IMR-90 (cell line): ENCODE results near the gene ADCK2. TPM values are rescaled to one million over a fixed set of nuclear protein-coding genes. Genes with fewer than 3 reads are reported as not detected.

Source experiments
- ATAC-seq: fragments of 200-7000 bp; cut with Tn5 transposase; 2 replicates; pipeline ENCODE4 v1.9.1; 2020; ENCODE audit warnings: low read depth, mild to moderate bottlenecking, moderate library complexity
- BruUV-seq: library from RNA; stranded (reverse); fragments of 400-500 nt; replicated peaks from 2 replicates; lab custom pipeline; 2021; lab: Mats Ljungman, UMichigan
- CTCF ChIA-PET: fragments of 300-600 bp; formaldehyde crosslinking; extraction: SDS; loops from one replicate; lab custom pipeline; 2021; ENCODE audit warnings: antibody characterized with exemption; lab: Yijun Ruan, JAX
- POLR2A ChIA-PET: fragments of 300-600 bp; sonication (Branson Sonifier 250); formaldehyde crosslinking; loops from one replicate; lab custom pipeline; 2022; ENCODE audit warnings: antibody characterized with exemption; ENCODE audit not compliant: unreplicated experiment; lab: Charles Lee
- DNase-seq: peaks from one replicate; pipeline ENCODE4 v3.0.0; 2013
- H2AFZ ChIP-seq: replicated peaks from 2 replicates; pipeline ENCODE3; 2013; ENCODE audit warnings: low read length, mild to moderate bottlenecking; ENCODE audit not compliant: poor library complexity
- H2AK5ac ChIP-seq: 2 replicates; pipeline ENCODE4 v1.6.1; 2013; ENCODE audit warnings: low read depth, low read length, inconsistent platforms
- H2AK9ac ChIP-seq: replicated peaks from 2 replicates; pipeline ENCODE3; 2013; ENCODE audit warnings: mild to moderate bottlenecking, low read depth, low read length, moderate library complexity; ENCODE audit not compliant: poor library complexity
- H2BK120ac ChIP-seq: 2 replicates; pipeline ENCODE4 v1.6.1; 2013; ENCODE audit warnings: low read depth, low read length, inconsistent platforms
- H2BK15ac ChIP-seq: 3 replicates; pipeline ENCODE4 v1.6.1; 2013; ENCODE audit warnings: low read depth, low read length, inconsistent platforms
- H2BK20ac ChIP-seq: 2 replicates; pipeline ENCODE4 v1.6.1; 2013; ENCODE audit warnings: low read depth, mild to moderate bottlenecking, inconsistent platforms, low read length, moderate library complexity
- H2BK5ac ChIP-seq: 2 replicates; pipeline ENCODE4 v1.6.1; 2013; ENCODE audit warnings: mild to moderate bottlenecking, low read depth, low read length, inconsistent platforms; ENCODE audit not compliant: poor library complexity, severe bottlenecking
- H3K14ac ChIP-seq: replicated peaks from 2 replicates; pipeline ENCODE4 v1.6.1; 2013; ENCODE audit warnings: low read depth, low read length, inconsistent platforms
- H3K18ac ChIP-seq: 2 replicates; pipeline ENCODE4 v1.6.1; 2013; ENCODE audit warnings: low read depth, low read length, control low read depth
- H3K23ac ChIP-seq: 2 replicates; pipeline ENCODE4 v1.6.1; 2013; ENCODE audit warnings: low read depth, low read length, inconsistent platforms
- H3K27ac ChIP-seq: 2 replicates; pipeline ENCODE4 v1.5.1; 2013; ENCODE audit warnings: mild to moderate bottlenecking, control low read depth, low read length; ENCODE audit not compliant: insufficient read depth
- H3K27me3 ChIP-seq: 2 replicates; pipeline ENCODE4 v1.6.1; 2013; ENCODE audit warnings: low read length; ENCODE audit not compliant: control insufficient read depth, insufficient read depth
- H3K36me3 ChIP-seq: 2 replicates; pipeline ENCODE4 v1.6.1; 2013; ENCODE audit warnings: low read length, mixed read lengths; ENCODE audit not compliant: control insufficient read depth, insufficient read depth
- H3K4ac ChIP-seq: 2 replicates; pipeline ENCODE4 v1.6.1; 2013; ENCODE audit warnings: low read depth, low read length, inconsistent platforms
- H3K4me1 ChIP-seq: 2 replicates; pipeline ENCODE4 v1.6.1; 2013; ENCODE audit warnings: low read length, mixed read lengths; ENCODE audit not compliant: control insufficient read depth, insufficient read depth
- H3K4me2 ChIP-seq: 2 replicates; pipeline ENCODE4 v1.6.1; 2013; ENCODE audit warnings: low read depth, mild to moderate bottlenecking, control low read depth, low read length, moderate library complexity
- H3K4me3 ChIP-seq: 2 replicates; pipeline ENCODE4 v1.5.1; 2013; ENCODE audit warnings: low read depth, mild to moderate bottlenecking, control low read depth, low read length, moderate library complexity; ENCODE audit not compliant: insufficient read depth
- H3K56ac ChIP-seq: 2 replicates; pipeline ENCODE4 v1.6.1; 2013; ENCODE audit warnings: low read length, inconsistent platforms; ENCODE audit not compliant: insufficient read depth; ENCODE audit errors: extremely low read depth
- H3K79me1 ChIP-seq, 2 experiments: 2 replicates each; pipeline ENCODE4 v1.6.1; 2013; ENCODE audit warnings: low read length in 2 of 2, inconsistent platforms in 1 of 2, low read depth in 1 of 2
- H3K9ac ChIP-seq: 2 replicates; pipeline ENCODE4 v1.6.1; 2013; ENCODE audit warnings: low read depth, low read length, control low read depth
- H3K9me1 ChIP-seq: 2 replicates; pipeline ENCODE4 v1.6.1; 2013; ENCODE audit warnings: low read length, inconsistent platforms; ENCODE audit not compliant: insufficient read depth
- H3K9me3 ChIP-seq: 2 replicates; pipeline ENCODE4 v1.6.1; 2013; ENCODE audit warnings: low read length; ENCODE audit not compliant: control insufficient read depth, insufficient read depth
- H4K20me1 ChIP-seq: 2 replicates; pipeline ENCODE4 v1.6.1; 2013; ENCODE audit warnings: low read length, inconsistent platforms; ENCODE audit not compliant: insufficient read depth
- H4K5ac ChIP-seq: 2 replicates; pipeline ENCODE4 v1.6.1; 2013; ENCODE audit warnings: mild to moderate bottlenecking, low read depth, low read length, control low read depth
- H4K8ac ChIP-seq, 2 experiments: 2 replicates each; pipeline ENCODE4 v1.6.1; 2013; ENCODE audit warnings: low read depth in 2 of 2, low read length in 2 of 2, control low read depth in 1 of 2, inconsistent platforms in 1 of 2
- H4K91ac ChIP-seq: 2 replicates; pipeline ENCODE4 v1.6.1; 2013; ENCODE audit warnings: low read depth, low read length, inconsistent platforms; ENCODE audit not compliant: insufficient read depth
- CHD1 ChIP-seq: IDR thresholded peaks from 2 replicates; pipeline ENCODE4 v1.6.1; 2012; ENCODE audit warnings: low read depth, low read length, improper control_type of control experiment
- ELK1 ChIP-seq: fragments of 150-350 bp; IDR thresholded peaks from 2 replicates; pipeline ENCODE4 v1.6.1; 2016; ENCODE audit warnings: low read depth, mild to moderate bottlenecking, low read length, moderate library complexity, borderline replicate concordance
- FOS ChIP-seq: fragments of 150-350 bp; IDR thresholded peaks from 2 replicates; pipeline ENCODE4 v1.6.1; 2016; ENCODE audit warnings: low read depth, low read length
- MAFK ChIP-seq: IDR thresholded peaks from 2 replicates; pipeline ENCODE4 v1.6.1; 2012; ENCODE audit warnings: low read depth, low read length, improper control_type of control experiment
- MAZ ChIP-seq: IDR thresholded peaks from 2 replicates; pipeline ENCODE4 v1.6.1; 2012; ENCODE audit warnings: low read depth, mild to moderate bottlenecking, low read length, improper control_type of control experiment, moderate library complexity, borderline replicate concordance
- MXI1 ChIP-seq: IDR thresholded peaks from 2 replicates; pipeline ENCODE4 v1.6.1; 2012; ENCODE audit warnings: low read depth, mild to moderate bottlenecking, low read length, moderate library complexity, borderline replicate concordance
- NFE2L2 ChIP-seq: fragments of 150-350 bp; IDR thresholded peaks from 2 replicates; pipeline ENCODE4 v1.6.1; 2016; ENCODE audit warnings: low read depth, mild to moderate bottlenecking, low read length
- POLR2A ChIP-seq: IDR thresholded peaks from 2 replicates; pipeline ENCODE4 v1.6.1; 2012; ENCODE audit warnings: mild to moderate bottlenecking, low read depth, low read length
- RAD21 ChIP-seq: IDR thresholded peaks from 2 replicates; pipeline ENCODE4 v1.6.1; 2012; ENCODE audit warnings: low read length, improper control_type of control experiment
- RCOR1 ChIP-seq: IDR thresholded peaks from 2 replicates; pipeline ENCODE4 v1.6.1; 2012; ENCODE audit warnings: mild to moderate bottlenecking, low read length, improper control_type of control experiment; ENCODE audit not compliant: insufficient replicate concordance
- RFX5 ChIP-seq: IDR thresholded peaks from 2 replicates; pipeline ENCODE4 v1.8.0; 2012; ENCODE audit warnings: low read depth, mild to moderate bottlenecking, low read length, moderate library complexity
- USF2 ChIP-seq: fragments of 150-350 bp; IDR thresholded peaks from 2 replicates; pipeline ENCODE4 v1.6.1; 2017; ENCODE audit warnings: mild to moderate bottlenecking, antibody characterized with exemption, low read length, low read depth
- WGBS, 2 experiments: methylation state at CpG; one replicate each; pipeline versions ENCODE4 v1.1.5 to v1.1.7; 2013; ENCODE audit warnings: missing lambda C conversion rate in 2 of 2; ENCODE audit not compliant: insufficient read length in 1 of 2; ENCODE audit errors: extremely low coverage in 2 of 2; 5-methylcytosine and 5-hydroxymethylcytosine counted together
- dilution Hi-C: fragments of 300-500 bp; cut with HindIII; formaldehyde crosslinking; loops from one replicate; pipeline ENCODE4 v1.14.3; 2018; ENCODE audit warnings: low sequenced_read_pairs; ENCODE audit not compliant: unreplicated experiment
- in situ Hi-C: fragments of 300-500 bp; cut with MboI; formaldehyde crosslinking; loops from 3 replicates; pipeline ENCODE4 v1.14.3; 2019; ENCODE audit warnings: low sequenced_read_pairs, inconsistent platforms, mixed read lengths
- intact Hi-C: fragments of 100-400 bp; cut with micrococcal nuclease; formaldehyde crosslinking; loops from 2 replicates; pipeline ENCODE4 v1.10.0; 2022
- polyA plus RNA-seq, 3 experiments: library from polyadenylated mRNA; depleted of rRNA; stranded (reverse); fragments of >200 nt; gene quantifications; 2 replicates each; pipeline ENCODE4 v1.2.3, GENCODE V29; 2012; ENCODE audit warnings: low replicate concordance in 1 of 3
- total RNA-seq: library from RNA; depleted of rRNA; stranded (reverse); fragments of >200 nt; gene quantifications from 2 replicates; pipeline ENCODE4 v1.2.3, GENCODE V29; 2012
- TF ChIP-seq, protein P1 (sequence below): conservative IDR thresholded peaks from 2 replicates; pipeline ENCODE4 v1.5.1; 2012; ENCODE audit warnings: mild to moderate bottlenecking, low read depth, low read length, improper control_type of control experiment

The ADCK2 gene
- total and polyA plus RNA-seq, 2 of the 4 experiments (the other 2 are of a cell fraction), result 7.1 to 10.0 TPM

DNA sequence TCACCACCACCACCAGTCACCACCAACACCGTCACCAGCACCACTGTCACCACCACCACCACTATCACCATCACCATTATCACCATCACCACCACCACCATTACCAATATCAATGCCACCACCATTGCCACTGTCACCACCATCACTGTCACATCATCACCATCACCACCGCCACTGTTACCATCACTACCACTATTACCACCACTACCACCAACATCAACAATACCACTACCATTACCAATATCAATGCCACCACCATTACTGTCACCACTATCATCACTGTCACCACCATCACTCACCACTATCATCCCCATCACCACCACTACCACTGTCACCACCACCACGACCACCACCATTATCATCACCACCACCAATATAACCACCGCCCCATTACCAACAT lies 18.1 kb upstream of the ADCK2 start:
- H3K9ac ChIP-seq, result no peak overlapping the region
- H2AK5ac ChIP-seq, result peak overlapping the region; percentile 46; the same call in 1 of the 2 replicates
- no peak overlapping the region for H3K4ac ChIP-seq
- H3K9me1 ChIP-seq, result 0 out of 2 replicates have a peak, but pooled peaks cover 3% of the 10 kb centered on the region
- BruUV-seq, result no TSS peak
- WGBS, 2 experiments, result 88% methylated on average over 3 of the region's 4 CpGs; no CpG with 5 or more reads in 1 of the 2 experiments
- no peak overlapping the region for H4K5ac ChIP-seq
- peaks cover 7% of the 10 kb centered on the region for H3K4me1 ChIP-seq
- no peak overlapping the region for H3K23ac ChIP-seq
- H3K27me3 ChIP-seq, result no peaks in the 10 kb centered on the region
- intact Hi-C loops (no loop called here), dilution Hi-C loops (no loop called here), in situ Hi-C loops (loop anchor here (5.0 kb wide), 2 partner anchors 132 to 177 kb away; partner anchors contain the start of gene MKRN1)
- H3K36me3 ChIP-seq, result no peaks in the 10 kb centered on the region
- H2BK15ac ChIP-seq, result no peak overlapping the region
- no peak overlapping the region for H3K56ac ChIP-seq
- H3K79me1 ChIP-seq, result no peaks in the 10 kb centered on the region
- H3K27ac ChIP-seq, result no peak overlapping the region
- peak overlapping the region; percentile 53 for H2AK9ac ChIP-seq
- ATAC-seq, result no peak
- no peak overlapping the region for H4K91ac ChIP-seq
- H3K14ac ChIP-seq, result no peak overlapping the region
- CTCF ChIA-PET, result no interaction called here
- no peak overlapping the region for H2BK120ac ChIP-seq
- H3K18ac ChIP-seq, result no peak overlapping the region
- H2AFZ ChIP-seq, result no peak overlapping the region
- POLR2A ChIA-PET, result no interaction called here
- H3K4me2 ChIP-seq, result no peak overlapping the region
- DNase-seq, result no peak
- no peak for TF ChIP-seq CHD1
- TF ChIP-seq MAZ, result no peak
- TF ChIP-seq ELK1, result no peak
- TF ChIP-seq NFE2L2, result no peak
- no peak for TF ChIP-seq RAD21
- TF ChIP-seq RFX5, result no peak
- no peak for TF ChIP-seq MXI1
- TF ChIP-seq, protein P1, sequence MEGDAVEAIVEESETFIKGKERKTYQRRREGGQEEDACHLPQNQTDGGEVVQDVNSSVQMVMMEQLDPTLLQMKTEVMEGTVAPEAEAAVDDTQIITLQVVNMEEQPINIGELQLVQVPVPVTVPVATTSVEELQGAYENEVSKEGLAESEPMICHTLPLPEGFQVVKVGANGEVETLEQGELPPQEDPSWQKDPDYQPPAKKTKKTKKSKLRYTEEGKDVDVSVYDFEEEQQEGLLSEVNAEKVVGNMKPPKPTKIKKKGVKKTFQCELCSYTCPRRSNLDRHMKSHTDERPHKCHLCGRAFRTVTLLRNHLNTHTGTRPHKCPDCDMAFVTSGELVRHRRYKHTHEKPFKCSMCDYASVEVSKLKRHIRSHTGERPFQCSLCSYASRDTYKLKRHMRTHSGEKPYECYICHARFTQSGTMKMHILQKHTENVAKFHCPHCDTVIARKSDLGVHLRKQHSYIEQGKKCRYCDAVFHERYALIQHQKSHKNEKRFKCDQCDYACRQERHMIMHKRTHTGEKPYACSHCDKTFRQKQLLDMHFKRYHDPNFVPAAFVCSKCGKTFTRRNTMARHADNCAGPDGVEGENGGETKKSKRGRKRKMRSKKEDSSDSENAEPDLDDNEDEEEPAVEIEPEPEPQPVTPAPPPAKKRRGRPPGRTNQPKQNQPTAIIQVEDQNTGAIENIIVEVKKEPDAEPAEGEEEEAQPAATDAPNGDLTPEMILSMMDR, result no peak
- TF ChIP-seq FOS, result no peak
- no peak for TF ChIP-seq MAFK
- no peak for TF ChIP-seq POLR2A
- TF ChIP-seq USF2, result no peak
- TF ChIP-seq RCOR1, result no peak
- H3K9me3 ChIP-seq, result no peaks in the 10 kb centered on the region
- H2BK5ac ChIP-seq, result no peak overlapping the region
- H3K4me3 ChIP-seq, result no peak overlapping the region
- no peak overlapping the region for H2BK20ac ChIP-seq
- no peak overlapping the region for H4K8ac ChIP-seq
- no peaks in the 10 kb centered on the region for H4K20me1 ChIP-seq
